CD4-positive, alpha-beta T cell (primary cell): ENCODE measurements around the gene RHOC. TPM values are rescaled to one million over a fixed set of nuclear protein-coding genes. Genes with fewer than 3 reads are reported as not detected.
A peak's percentile ranks its signal among the peaks of the same experiment; 100 is the strongest.

Experiments
- ATAC-seq: fragments of 200-7000 bp; cut with Tn5 transposase; one replicate; pipeline ENCODE4 v1.10.0; 2022; ENCODE audit warnings: mild to moderate bottlenecking; ENCODE audit not compliant: poor library complexity
- CTCF ChIA-PET: fragments of 350-600 bp; sonication (Branson Sonifier 250); formaldehyde crosslinking; loops from one replicate; lab custom pipeline; 2021; ENCODE audit warnings: antibody characterized with exemption, inconsistent platforms; lab: Charles Lee
- POLR2A ChIA-PET: fragments of 350-600 bp; sonication (Branson Sonifier 250); formaldehyde crosslinking; loops from one replicate; lab custom pipeline; 2021; ENCODE audit warnings: antibody characterized with exemption, inconsistent platforms; lab: Charles Lee
- DNase-seq, 14 experiments: peaks; one replicate each; pipeline ENCODE4 v3.0.0-alpha.2; 2013 to 2020; ENCODE audit warnings: mixed read lengths in 2 of 14
- H3K27ac ChIP-seq, 2 donors: one replicate each; pipeline versions ENCODE4 v1.5.1 to v1.7.0; 2013; ENCODE audit warnings: low read length in 2 of 2, low read depth in 1 of 2, mild to moderate bottlenecking in 1 of 2
- H3K27me3 ChIP-seq, 2 experiments: 1 replicate in 1 of 2; 2 replicates in 1 of 2; pipeline versions ENCODE4 v1.6.1 to v1.7.0; 2013; ENCODE audit warnings: low read length in 2 of 2, control low read depth in 1 of 2, mild to moderate bottlenecking in 1 of 2, moderate library complexity in 1 of 2; ENCODE audit not compliant: insufficient read depth in 2 of 2, control insufficient read depth in 1 of 2
- H3K36me3 ChIP-seq: one replicate; pipeline ENCODE4 v1.6.1; 2013; ENCODE audit warnings: low read length, control low read depth; ENCODE audit not compliant: insufficient read depth
- H3K4me1 ChIP-seq: one replicate; pipeline ENCODE4 v1.6.1; 2013; ENCODE audit warnings: low read length, control low read depth; ENCODE audit not compliant: insufficient read depth
- H3K4me3 ChIP-seq: one replicate; pipeline ENCODE4 v1.5.1; 2013; ENCODE audit warnings: mild to moderate bottlenecking, low read length, moderate library complexity
- H3K9me3 ChIP-seq, 2 experiments: 1 replicate in 1 of 2; 2 replicates in 1 of 2; pipeline versions ENCODE4 v1.6.1 to v1.7.0; 2013; ENCODE audit warnings: low read length in 2 of 2, mild to moderate bottlenecking in 2 of 2, control low read depth in 1 of 2, moderate library complexity in 1 of 2; ENCODE audit not compliant: control insufficient read depth in 1 of 2, insufficient read depth in 1 of 2
- H3K27ac Mint-ChIP-seq: one replicate; pipeline ENCODE4 v1.8.0; 2020; ENCODE audit warnings: mixed read lengths
- H3K27me3 Mint-ChIP-seq: one replicate; pipeline ENCODE4 v1.8.0; 2021; ENCODE audit warnings: mixed read lengths
- H3K36me3 Mint-ChIP-seq: one replicate; pipeline ENCODE4 v1.8.0; 2021; ENCODE audit warnings: low read depth, mixed read lengths
- H3K4me1 Mint-ChIP-seq: one replicate; pipeline ENCODE4 v1.8.0; 2021; ENCODE audit warnings: low read depth, mixed read lengths
- H3K4me3 Mint-ChIP-seq: one replicate; pipeline ENCODE4 v1.8.0; 2020; ENCODE audit warnings: mild to moderate bottlenecking, mixed read lengths
- H3K9me3 Mint-ChIP-seq: one replicate; pipeline ENCODE4 v1.8.0; 2020; ENCODE audit warnings: mixed read lengths
- intact Hi-C, 2 experiments: fragments of 100-400 bp; cut with DNase I in 1 of 2; cut with micrococcal nuclease in 1 of 2; formaldehyde crosslinking; loops; one replicate each; pipeline versions ENCODE4 v1.15.1 to v1.9.0; 2023 to 2025; cut with DNase I, micrococcal nuclease
- total RNA-seq, 174 experiments: library from RNA in 2 of 174; stranded (reverse) in 2 of 174; gene quantifications; one replicate each; pipeline ENCODE4 v1.2.3 and lab custom pipeline; 2021 to 2026
- TF ChIP-seq, protein P1 (sequence below): fragments of 200-600 bp; IDR thresholded peaks from one replicate; pipeline ENCODE4 v1.8.0; 2022; ENCODE audit warnings: antibody characterized with exemption, mild to moderate bottlenecking

The RHOC gene
- total RNA-seq, 2 experiments from 2014 or later, result 11.9 to 12.7 TPM

DNA sequence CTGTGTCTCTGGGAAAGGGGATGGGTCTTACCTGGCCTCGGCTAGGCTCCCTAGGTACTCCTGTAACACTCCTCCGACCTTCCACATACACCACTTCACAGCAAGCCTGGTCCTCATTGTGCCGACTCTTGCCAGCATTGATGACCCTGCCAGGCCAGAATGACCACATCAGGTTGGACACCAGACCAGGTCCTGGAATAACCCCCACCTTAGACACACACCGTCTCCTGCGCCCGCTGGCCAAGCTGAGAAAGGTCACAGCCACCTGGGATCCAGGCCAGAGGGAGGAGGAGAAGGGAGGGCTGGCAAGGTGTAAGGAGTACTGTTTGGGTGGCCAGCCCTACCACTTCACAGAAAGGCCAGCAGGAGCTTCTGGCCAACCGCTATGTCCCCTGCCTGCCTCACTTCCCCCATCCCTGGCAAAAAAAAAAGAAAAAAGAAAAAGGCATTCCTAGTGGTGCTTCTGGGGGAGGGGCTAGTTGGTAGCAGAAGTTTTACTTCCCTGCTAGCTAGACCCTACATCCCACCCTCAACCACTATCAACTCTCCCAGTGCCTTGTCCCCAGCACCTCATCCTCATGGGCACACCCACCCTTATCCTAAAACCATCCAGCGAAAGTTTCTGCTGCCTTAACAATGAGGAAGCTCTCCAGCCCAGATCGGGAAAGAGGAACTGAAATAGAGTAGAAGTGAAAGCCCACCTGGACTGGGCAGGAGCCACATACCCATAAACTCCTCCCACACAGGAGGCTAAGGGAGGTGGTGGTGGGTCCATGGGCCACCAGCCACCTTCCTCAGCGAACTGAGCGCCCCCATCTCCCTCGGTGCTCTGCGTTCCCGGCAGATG, 6.8 kb upstream of the RHOC start:
- peak in 2 of 14 experiments; percentile 42 to 53 for DNase-seq
- H3K4me1 ChIP-seq, result peaks cover 32% of the 10 kb centered on the region
- ChIA-PET POLR2A (interaction anchor here (3.3 to 3.6 kb wide), 3 partner anchors 10 to 95 kb away, joined by 34 to 46 read pairs (median 41); partner anchors contain the start of genes CAPZA1, MOV10 and ST7L), CTCF (no interaction called here)
- Mint-ChIP-seq H3K27me3 (peaks cover 20% of the 10 kb centered on the region), H3K9me3 (no peaks in the 10 kb centered on the region), H3K4me3 (peak overlapping the region; percentile 81), H3K27ac (no peak overlapping the region), H3K36me3 (no peaks in the 10 kb centered on the region), H3K4me1 (peaks cover 23% of the 10 kb centered on the region)
- no peak for ATAC-seq
- TF ChIP-seq, protein P1, sequence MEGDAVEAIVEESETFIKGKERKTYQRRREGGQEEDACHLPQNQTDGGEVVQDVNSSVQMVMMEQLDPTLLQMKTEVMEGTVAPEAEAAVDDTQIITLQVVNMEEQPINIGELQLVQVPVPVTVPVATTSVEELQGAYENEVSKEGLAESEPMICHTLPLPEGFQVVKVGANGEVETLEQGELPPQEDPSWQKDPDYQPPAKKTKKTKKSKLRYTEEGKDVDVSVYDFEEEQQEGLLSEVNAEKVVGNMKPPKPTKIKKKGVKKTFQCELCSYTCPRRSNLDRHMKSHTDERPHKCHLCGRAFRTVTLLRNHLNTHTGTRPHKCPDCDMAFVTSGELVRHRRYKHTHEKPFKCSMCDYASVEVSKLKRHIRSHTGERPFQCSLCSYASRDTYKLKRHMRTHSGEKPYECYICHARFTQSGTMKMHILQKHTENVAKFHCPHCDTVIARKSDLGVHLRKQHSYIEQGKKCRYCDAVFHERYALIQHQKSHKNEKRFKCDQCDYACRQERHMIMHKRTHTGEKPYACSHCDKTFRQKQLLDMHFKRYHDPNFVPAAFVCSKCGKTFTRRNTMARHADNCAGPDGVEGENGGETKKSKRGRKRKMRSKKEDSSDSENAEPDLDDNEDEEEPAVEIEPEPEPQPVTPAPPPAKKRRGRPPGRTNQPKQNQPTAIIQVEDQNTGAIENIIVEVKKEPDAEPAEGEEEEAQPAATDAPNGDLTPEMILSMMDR, result no peak
- H3K9me3 ChIP-seq, result peaks cover 0 to 5% of the 10 kb centered on the region in 2 experiments
- peaks cover 8 to 10% of the 10 kb centered on the region in 2 experiments for H3K27me3 ChIP-seq
- H3K4me3 ChIP-seq, result peak overlapping the region; percentile 58
- H3K27ac ChIP-seq, result no peak overlapping the region
- intact Hi-C loops, result loop anchor here in 1 of 2 experiments (10.0 kb wide), 1 partner anchor 1101 kb away; the partner anchor contains the start of gene RSBN1
- no peaks in the 10 kb centered on the region for H3K36me3 ChIP-seq

- Mint-ChIP-seq H3K4me3 (peak overlapping the region; percentile 60), H3K4me1 (peaks cover 25% of the 10 kb centered on the region), H3K27me3 (peaks cover 17% of the 10 kb centered on the region), H3K9me3 (no peaks in the 10 kb centered on the region), H3K27ac (no peak overlapping the region), H3K36me3 (no peaks in the 10 kb centered on the region)
- H3K36me3 ChIP-seq, result no peaks in the 10 kb centered on the region
- TF ChIP-seq, protein P1, result no peak
- peaks cover 8 to 10% of the 10 kb centered on the region in 2 experiments for H3K27me3 ChIP-seq
- ChIA-PET CTCF (no interaction called here), POLR2A (interaction anchor here (1.6 kb wide), 1 partner anchor 9 kb away, joined by 3 read pairs; no protein-coding TSS in a partner anchor)
- H3K4me3 ChIP-seq, result no peak overlapping the region
- DNase-seq (peak in 1 of 14 experiments; percentile 27), ATAC-seq (no peak)
- no peak overlapping the region for H3K27ac ChIP-seq
- peaks cover 0 to 5% of the 10 kb centered on the region in 2 experiments for H3K9me3 ChIP-seq
- intact Hi-C loops, result loop anchor here in 1 of 2 experiments (10.0 kb wide), 1 partner anchor 1102 kb away; the partner anchor contains the start of gene RSBN1
- peaks cover 28% of the 10 kb centered on the region for H3K4me1 ChIP-seq
Observed at GRCh38 chr1:112712701-112713128, 5.8 kb upstream of the RHOC start.

GRCh38 chr1:112712191-112712590, 5.3 kb upstream of the RHOC start:
- Mint-ChIP-seq H3K4me3 (no peak overlapping the region), H3K27me3 (peaks cover 17% of the 10 kb centered on the region), H3K36me3 (no peaks in the 10 kb centered on the region), H3K27ac (no peak overlapping the region), H3K9me3 (no peaks in the 10 kb centered on the region), H3K4me1 (peaks cover 30% of the 10 kb centered on the region)
- H3K4me1 ChIP-seq, result peaks cover 32% of the 10 kb centered on the region
- H3K27ac ChIP-seq, result no peak overlapping the region
- ChIA-PET CTCF (no interaction called here), POLR2A (interaction anchor here (1.6 kb wide), 1 partner anchor 8 kb away, joined by 3 read pairs; no protein-coding TSS in a partner anchor)
- peaks cover 0 to 5% of the 10 kb centered on the region in 2 experiments for H3K9me3 ChIP-seq
- no peak overlapping the region for H3K4me3 ChIP-seq
- TF ChIP-seq, protein P1, result no peak
- H3K36me3 ChIP-seq, result no peaks in the 10 kb centered on the region
- DNase-seq, result peak in 1 of 14 experiments; percentile 18
- intact Hi-C loops, result loop anchor here in 1 of 2 experiments (10.0 kb wide), 1 partner anchor 1103 kb away; the partner anchor contains the start of gene RSBN1
- no peak for ATAC-seq
- H3K27me3 ChIP-seq, result peaks cover 8 to 10% of the 10 kb centered on the region in 2 experiments
